HEK293 (cell line): ENCODE results near the gene ELAVL4.

Experiments
- CTCF ChIA-PET: fragments of 350-600 bp; formaldehyde crosslinking; extraction: SDS; loops from one replicate; lab custom pipeline; 2021; ENCODE audit warnings: antibody characterized with exemption; lab: Yijun Ruan, JAX
- POLR2A ChIA-PET: fragments of 300-600 bp; formaldehyde crosslinking; extraction: SDS; loops from one replicate; lab custom pipeline; 2020; ENCODE audit warnings: antibody characterized with exemption, inconsistent platforms; lab: Yijun Ruan, JAX
- H3K27ac ChIP-seq: fragments of 200-500 bp; sonication (Bioruptor generic); 2 replicates; pipeline ENCODE4 v1.5.1; 2014; ENCODE audit warnings: low read depth, low read length, control low read depth, inconsistent platforms; ENCODE audit errors: extremely low read depth
- H3K36me3 ChIP-seq, 2 experiments: fragments of 200-500 bp in 1 of 2; sonication (Bioruptor generic) in 1 of 2; 1 replicate in 1 of 2; 2 replicates in 1 of 2; pipeline ENCODE4 v1.5.1; 2014 to 2017; ENCODE audit warnings: inconsistent platforms in 2 of 2, low read length in 2 of 2; ENCODE audit not compliant: control insufficient read depth in 2 of 2, insufficient read depth in 1 of 2
- H3K4me1 ChIP-seq: fragments of 200-500 bp; sonication (Bioruptor generic); 2 replicates; pipeline ENCODE4 v1.5.1; 2014; ENCODE audit warnings: mild to moderate bottlenecking, low read length, inconsistent platforms; ENCODE audit not compliant: control insufficient read depth, insufficient read depth
- H3K4me3 ChIP-seq: 2 replicates; pipeline ENCODE4 v1.5.1; 2011; ENCODE audit warnings: low read depth, mild to moderate bottlenecking, control low read depth, low read length, moderate library complexity
- H3K9me3 ChIP-seq: fragments of 200-500 bp; sonication (Bioruptor generic); 2 replicates; pipeline ENCODE4 v1.5.1; 2014; ENCODE audit warnings: low read depth, low read length, inconsistent platforms; ENCODE audit not compliant: control insufficient read depth, insufficient read depth
- AEBP2 ChIP-seq: fragments of 450-650 bp; formaldehyde crosslinking; IDR thresholded peaks from 2 replicates; pipeline ENCODE4 v1.5.1; 2016; ENCODE audit warnings: missing biosample characterization, missing genetic modification characterization, borderline replicate concordance
- BCL6B ChIP-seq: fragments of 450-650 bp; formaldehyde crosslinking; IDR thresholded peaks from 2 replicates; pipeline ENCODE4 v1.5.1; 2017; ENCODE audit warnings: missing biosample characterization, missing genetic modification characterization
- GLIS2 ChIP-seq: fragments of 450-650 bp; formaldehyde crosslinking; IDR thresholded peaks from 2 replicates; pipeline ENCODE4 v1.5.1; 2016; ENCODE audit warnings: missing biosample characterization, missing genetic modification characterization
- PRDM4 ChIP-seq: fragments of 450-650 bp; formaldehyde crosslinking; IDR thresholded peaks from 2 replicates; pipeline ENCODE4 v1.5.1; 2017; ENCODE audit warnings: missing biosample characterization, missing genetic modification characterization
- REPIN1 ChIP-seq: fragments of 450-650 bp; formaldehyde crosslinking; IDR thresholded peaks from 2 replicates; pipeline ENCODE4 v1.5.1; 2017; ENCODE audit warnings: missing biosample characterization, missing genetic modification characterization, low read depth
- ZBTB6 ChIP-seq: fragments of 450-650 bp; formaldehyde crosslinking; IDR thresholded peaks from 2 replicates; pipeline ENCODE4 v1.5.1; 2017; ENCODE audit warnings: missing biosample characterization, missing genetic modification characterization
- ZBTB8A ChIP-seq: fragments of 450-650 bp; formaldehyde crosslinking; IDR thresholded peaks from 2 replicates; pipeline ENCODE4 v1.5.1; 2016; ENCODE audit warnings: missing biosample characterization, missing genetic modification characterization
- ZFP69B ChIP-seq: fragments of 450-650 bp; formaldehyde crosslinking; IDR thresholded peaks from 2 replicates; pipeline ENCODE4 v1.5.1; 2016; ENCODE audit warnings: missing biosample characterization, missing genetic modification characterization
- ZNF138 ChIP-seq: fragments of 450-650 bp; formaldehyde crosslinking; IDR thresholded peaks from 2 replicates; pipeline ENCODE4 v1.5.1; 2016; ENCODE audit warnings: missing biosample characterization, missing genetic modification characterization, borderline replicate concordance
- ZNF362 ChIP-seq: fragments of 450-650 bp; formaldehyde crosslinking; IDR thresholded peaks from 2 replicates; pipeline ENCODE4 v1.5.1; 2016; ENCODE audit warnings: missing biosample characterization, missing genetic modification characterization
- ZNF416 ChIP-seq: fragments of 450-650 bp; formaldehyde crosslinking; IDR thresholded peaks from 2 replicates; pipeline ENCODE4 v1.5.1; 2016; ENCODE audit warnings: missing biosample characterization, missing genetic modification characterization
- ZNF433 ChIP-seq: fragments of 450-650 bp; formaldehyde crosslinking; IDR thresholded peaks from 2 replicates; pipeline ENCODE4 v1.5.1; 2016; ENCODE audit warnings: missing biosample characterization, missing genetic modification characterization, low read depth
- ZNF488 ChIP-seq: fragments of 450-650 bp; formaldehyde crosslinking; IDR thresholded peaks from 2 replicates; pipeline ENCODE4 v1.5.1; 2016; ENCODE audit warnings: missing biosample characterization, missing genetic modification characterization
- ZNF701 ChIP-seq: fragments of 450-650 bp; formaldehyde crosslinking; IDR thresholded peaks from 2 replicates; pipeline ENCODE4 v1.5.1; 2016; ENCODE audit warnings: missing biosample characterization, missing genetic modification characterization
- ZNF76 ChIP-seq: fragments of 450-650 bp; formaldehyde crosslinking; IDR thresholded peaks from 2 replicates; pipeline ENCODE4; 2016; ENCODE audit warnings: low read depth, missing biosample characterization, missing genetic modification characterization, borderline replicate concordance
- ZNF785 ChIP-seq: fragments of 450-650 bp; formaldehyde crosslinking; IDR thresholded peaks from 2 replicates; pipeline ENCODE4 v1.5.1; 2016; ENCODE audit warnings: missing biosample characterization, missing genetic modification characterization
- ZNF843 ChIP-seq: fragments of 450-650 bp; formaldehyde crosslinking; IDR thresholded peaks from 2 replicates; pipeline ENCODE4 v1.5.1; 2016; ENCODE audit warnings: missing biosample characterization, missing genetic modification characterization

ELAVL4 gene

GRCh38 chr1:50129201-50129600 lies 20.5 kb downstream of the ELAVL4 start:
- H3K4me1 ChIP-seq, result no peaks in the 10 kb centered on the region
- TF ChIP-seq ZNF433 (tag by site-specific recombination) (no peak), REPIN1 (tag by site-specific recombination) (no peak), ZNF785 (tag by site-specific recombination) (no peak), ZNF362 (tag by site-specific recombination) (no peak), ZFP69B (tag by site-specific recombination) (no peak), ZNF76 (tag by site-specific recombination) (no peak), ZBTB8A (tag by site-specific recombination) (no peak), ZNF701 (tag by site-specific recombination) (no peak), GLIS2 (no peak), ZBTB6 (tag by site-specific recombination) (no peak), ZNF488 (tag by site-specific recombination) (no peak)
- TF ChIP-seq, all 188 proteins: peak for 0
- H3K9me3 ChIP-seq, result no peaks in the 10 kb centered on the region
- ChIA-PET POLR2A (no interaction called here), CTCF (no interaction called here)
- no peaks in the 10 kb centered on the region for H3K36me3 ChIP-seq
- no peak overlapping the region for H3K4me3 ChIP-seq
- no peak overlapping the region for H3K27ac ChIP-seq

GRCh38 chr1:50132347-50132894 lies 23.7 kb downstream of the ELAVL4 start:
- TF ChIP-seq ZNF138 (tag by site-specific recombination) (no peak), ZNF843 (no peak), AEBP2 (tag by site-specific recombination) (no peak), PRDM4 (no peak), BCL6B (tag by site-specific recombination) (no peak), ZNF416 (no peak)
- no peaks in the 10 kb centered on the region for H3K4me1 ChIP-seq
- no peaks in the 10 kb centered on the region for H3K9me3 ChIP-seq
- CTCF ChIA-PET, result no interaction called here
- POLR2A ChIA-PET, result no interaction called here
- H3K36me3 ChIP-seq, result no peaks in the 10 kb centered on the region
- H3K27ac ChIP-seq, result no peak overlapping the region
- no peak overlapping the region for H3K4me3 ChIP-seq
